ENCODE results near the gene DOHH. TPM values are rescaled to one million over a fixed set of nuclear protein-coding genes. Genes with fewer than 3 reads are reported as not detected.
A peak's percentile ranks its signal among the peaks of the same experiment; 100 is the strongest.

DOHH gene
- total RNA-seq, 1 experiment from 2014 or later: 19.1 TPM

GRCh38 chr19:3470500-3471128, 29.9 kb downstream of the DOHH start:
- in situ Hi-C loops (cut with HindIII; ENCODE audit: low pct_unique_long_range_greater_than_20kb, low sequenced_read_pairs): no loop called here
- no peak for DNase-seq (ENCODE audit: low read depth)

- in situ Hi-C loops (cut with HindIII; ENCODE audit: low pct_unique_long_range_greater_than_20kb, low sequenced_read_pairs): no loop called here
- DNase-seq (ENCODE audit: low read depth): no peak
Measured at GRCh38 chr19:3469638-3470499, 30.6 kb downstream of the DOHH start.

GRCh38 chr19:3468211-3468610, 32.3 kb downstream of the DOHH start:
- DNase-seq (ENCODE audit: low read depth): no peak
- in situ Hi-C loops (cut with HindIII; ENCODE audit: low pct_unique_long_range_greater_than_20kb, low sequenced_read_pairs): no loop called here

GRCh38 chr19:3467437-3468198, 32.9 kb downstream of the DOHH start:
- DNase-seq (ENCODE audit: low read depth): no peak
- in situ Hi-C loops (cut with HindIII; ENCODE audit: low pct_unique_long_range_greater_than_20kb, low sequenced_read_pairs): no loop called here

GRCh38 chr19:3466635-3467034, 33.8 kb downstream of the DOHH start:
- no peak for DNase-seq (ENCODE audit: low read depth)
- in situ Hi-C loops (cut with HindIII; ENCODE audit: low pct_unique_long_range_greater_than_20kb, low sequenced_read_pairs): no loop called here

GRCh38 chr19:3465552-3465951, 34.9 kb downstream of the DOHH start:
- no peak for DNase-seq (ENCODE audit: low read depth)
- in situ Hi-C loops (cut with HindIII; ENCODE audit: low pct_unique_long_range_greater_than_20kb, low sequenced_read_pairs): no loop called here

- in situ Hi-C loops (cut with HindIII; ENCODE audit: low pct_unique_long_range_greater_than_20kb, low sequenced_read_pairs): no loop called here
Measured at GRCh38 chr19:3464587-3465235, 35.8 kb downstream of the DOHH start.

GRCh38 chr19:3463714-3464586, 36.5 kb downstream of the DOHH start:
- in situ Hi-C loops (cut with HindIII; ENCODE audit: low pct_unique_long_range_greater_than_20kb, low sequenced_read_pairs): no loop called here

More at GRCh38 chr19:3464587-3465235, 35.8 kb downstream of the DOHH start:
- DNase-seq (ENCODE audit: low read depth): no peak

GRCh38 chr19:3462991-3463713, 37.3 kb downstream of the DOHH start:
- in situ Hi-C loops (cut with HindIII; ENCODE audit: low pct_unique_long_range_greater_than_20kb, low sequenced_read_pairs): no loop called here

More at GRCh38 chr19:3463714-3464586, 36.5 kb downstream of the DOHH start:
- DNase-seq (ENCODE audit: low read depth): no peak

GRCh38 chr19:3459965-3460582, 40.4 kb downstream of the DOHH start:
- no peak for DNase-seq (ENCODE audit: low read depth)
- in situ Hi-C loops (cut with HindIII; ENCODE audit: low pct_unique_long_range_greater_than_20kb, low sequenced_read_pairs): no loop called here

More at GRCh38 chr19:3462991-3463713, 37.3 kb downstream of the DOHH start:
- DNase-seq (ENCODE audit: low read depth): no peak

GRCh38 chr19:3459089-3459881, 41.2 kb downstream of the DOHH start:
- in situ Hi-C loops (cut with HindIII; ENCODE audit: low pct_unique_long_range_greater_than_20kb, low sequenced_read_pairs): no loop called here
- peak; percentile 70 for DNase-seq (ENCODE audit: low read depth)

GRCh38 chr19:3458229-3459088, 42.0 kb downstream of the DOHH start:
- in situ Hi-C loops (cut with HindIII; ENCODE audit: low pct_unique_long_range_greater_than_20kb, low sequenced_read_pairs): no loop called here
- no peak for DNase-seq (ENCODE audit: low read depth)

- in situ Hi-C loops (cut with HindIII; ENCODE audit: low pct_unique_long_range_greater_than_20kb, low sequenced_read_pairs): no loop called here
- DNase-seq (ENCODE audit: low read depth): no peak
Measured at GRCh38 chr19:3457528-3458228, 42.8 kb downstream of the DOHH start.

GRCh38 chr19:3456925-3457527, 43.4 kb downstream of the DOHH start:
- in situ Hi-C loops (cut with HindIII; ENCODE audit: low pct_unique_long_range_greater_than_20kb, low sequenced_read_pairs): no loop called here
- DNase-seq (ENCODE audit: low read depth): no peak

All from Caki2 (cell line).